ENCODE measurements around the gene ZC2HC1C.

Gene ZC2HC1C

DNA sequence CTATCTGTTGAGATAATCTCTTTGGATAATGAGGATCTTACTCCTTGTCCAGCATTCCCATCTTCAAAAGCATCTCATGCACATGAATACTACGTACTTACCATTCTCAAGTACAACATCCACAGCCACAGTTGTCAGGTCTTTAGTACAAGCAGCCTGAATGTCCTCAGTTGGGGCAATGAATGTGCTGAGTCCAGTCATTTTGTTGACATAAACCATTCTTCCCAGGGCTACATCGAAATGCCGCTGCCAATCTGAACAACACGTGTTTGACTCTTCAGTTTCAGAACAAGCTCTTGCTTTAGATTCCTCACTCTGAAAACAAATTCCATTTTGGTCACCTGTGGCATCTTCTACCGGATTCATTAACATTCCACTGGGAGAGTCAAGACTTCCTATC is 23.2 kb upstream of the ZC2HC1C start:
- no peak overlapping the region for H3K4me3 ChIP-seq (ENCODE audit: low read length)
- no peak for DNase-seq (ENCODE audit: low read depth)
- TF ChIP-seq, protein P1, sequence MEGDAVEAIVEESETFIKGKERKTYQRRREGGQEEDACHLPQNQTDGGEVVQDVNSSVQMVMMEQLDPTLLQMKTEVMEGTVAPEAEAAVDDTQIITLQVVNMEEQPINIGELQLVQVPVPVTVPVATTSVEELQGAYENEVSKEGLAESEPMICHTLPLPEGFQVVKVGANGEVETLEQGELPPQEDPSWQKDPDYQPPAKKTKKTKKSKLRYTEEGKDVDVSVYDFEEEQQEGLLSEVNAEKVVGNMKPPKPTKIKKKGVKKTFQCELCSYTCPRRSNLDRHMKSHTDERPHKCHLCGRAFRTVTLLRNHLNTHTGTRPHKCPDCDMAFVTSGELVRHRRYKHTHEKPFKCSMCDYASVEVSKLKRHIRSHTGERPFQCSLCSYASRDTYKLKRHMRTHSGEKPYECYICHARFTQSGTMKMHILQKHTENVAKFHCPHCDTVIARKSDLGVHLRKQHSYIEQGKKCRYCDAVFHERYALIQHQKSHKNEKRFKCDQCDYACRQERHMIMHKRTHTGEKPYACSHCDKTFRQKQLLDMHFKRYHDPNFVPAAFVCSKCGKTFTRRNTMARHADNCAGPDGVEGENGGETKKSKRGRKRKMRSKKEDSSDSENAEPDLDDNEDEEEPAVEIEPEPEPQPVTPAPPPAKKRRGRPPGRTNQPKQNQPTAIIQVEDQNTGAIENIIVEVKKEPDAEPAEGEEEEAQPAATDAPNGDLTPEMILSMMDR (conservative IDR thresholded peaks at IDR 0.05; ENCODE audit: low read depth, low read length), result no peak

GRCh38 chr14:75046899-75047298 is 22.5 kb upstream of the ZC2HC1C start:
- DNase-seq (ENCODE audit: low read depth), result no peak
- H3K4me3 ChIP-seq (ENCODE audit: low read length), result no peak overlapping the region
- TF ChIP-seq, protein P1 (conservative IDR thresholded peaks at IDR 0.05; ENCODE audit: low read depth, low read length), result no peak

GRCh38 chr14:75047506-75047905 is 21.9 kb upstream of the ZC2HC1C start:
- no peak for DNase-seq (ENCODE audit: low read depth)
- TF ChIP-seq, protein P1 (conservative IDR thresholded peaks at IDR 0.05; ENCODE audit: low read depth, low read length), result no peak

DNA sequence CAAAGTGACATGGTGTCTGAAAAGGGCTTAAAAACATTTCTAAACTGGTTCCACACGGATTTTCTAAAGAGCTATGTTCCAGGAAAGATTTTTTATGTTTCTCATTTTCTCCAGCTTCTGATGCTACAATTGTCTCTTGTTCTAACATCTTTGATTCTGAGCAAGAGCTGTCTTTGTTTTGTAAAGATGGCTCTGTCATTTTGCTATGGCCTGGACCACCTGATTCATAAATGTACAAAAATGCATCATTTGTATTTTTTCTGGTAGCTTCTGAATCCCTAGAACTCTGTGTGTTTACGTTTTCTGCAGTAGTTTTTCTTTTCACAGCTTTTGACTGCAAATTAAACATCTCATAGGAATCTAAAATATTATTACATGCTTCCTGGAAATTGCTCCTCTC is 21.3 kb upstream of the ZC2HC1C start:
- DNase-seq (ENCODE audit: low read depth), result no peak

More at GRCh38 chr14:75047506-75047905, 21.9 kb upstream of the ZC2HC1C start:
- no peak overlapping the region for H3K4me3 ChIP-seq (ENCODE audit: low read length)

GRCh38 chr14:75049136-75049535 is 20.3 kb upstream of the ZC2HC1C start:
- TF ChIP-seq, protein P1 (conservative IDR thresholded peaks at IDR 0.05; ENCODE audit: low read depth, low read length), result no peak
- H3K4me3 ChIP-seq (ENCODE audit: low read length), result no peak overlapping the region
- no peak for DNase-seq (ENCODE audit: low read depth)

More for the DNA sequence above, 21.3 kb upstream of the ZC2HC1C start:
- no peak overlapping the region for H3K4me3 ChIP-seq (ENCODE audit: low read length)
- TF ChIP-seq, protein P1 (conservative IDR thresholded peaks at IDR 0.05; ENCODE audit: low read depth, low read length), result no peak

- TF ChIP-seq, protein P1 (conservative IDR thresholded peaks at IDR 0.05; ENCODE audit: low read depth, low read length), result no peak
- DNase-seq (ENCODE audit: low read depth), result no peak
These were observed 19.7 kb upstream of the ZC2HC1C start for GRCh38 chr14:75049731-75050201.

GRCh38 chr14:75050852-75051555 is 18.4 kb upstream of the ZC2HC1C start, which contains the start of gene MLH3:
Gene MLH3, minus strand, starts transcription at chr14:75051467. Its CDS starts 1,812 bp downstream, at chr14:75049655.
- peak within 1 kb of the TSS; percentile 54 for H3K4me3 ChIP-seq (ENCODE audit: low read length)
- TF ChIP-seq, protein P1 (conservative IDR thresholded peaks at IDR 0.05; ENCODE audit: low read depth, low read length), result no peak
- peak; percentile 34 for DNase-seq (ENCODE audit: low read depth)

More at GRCh38 chr14:75049731-75050201, 19.7 kb upstream of the ZC2HC1C start:
- H3K4me3 ChIP-seq (ENCODE audit: low read length), result no peak overlapping the region
